Posterior vena cava (tissue), 2 donors: ENCODE data around the gene NRP2. TPM values are rescaled to one million over a fixed set of nuclear protein-coding genes. Genes with fewer than 3 reads are reported as not detected.
A peak's percentile ranks its signal among the peaks of the same experiment; 100 is the strongest.

Experiments
- DNase-seq: peaks from one replicate; pipeline ENCODE4 v3.0.0-alpha.2; 2020; ENCODE audit warnings: low spot score
- intact Hi-C, 2 donors: fragments of 100-400 bp; cut with DNase I; formaldehyde crosslinking; loops; one replicate each; pipeline versions ENCODE4 v1.14.1 to v1.14.2; 2022 to 2023
- total RNA-seq, 2 donors: library from RNA; stranded (reverse); fragmentation: NEBNext Ultra II Directional; extraction: Animal tissue kit (Norgen Biotek cat#: 25700); gene quantifications; one replicate each; pipeline ENCODE4 v1.2.1, GENCODE V29; 2021
- donor health status: DM: yes; HTN: yes; CAD: no.
- donor health status: DM: yes; HTN: yes; CAD: no.

The NRP2 gene
- total RNA-seq, 2 donors from 2014 or later = 80.8 to 93.5 TPM

DNA sequence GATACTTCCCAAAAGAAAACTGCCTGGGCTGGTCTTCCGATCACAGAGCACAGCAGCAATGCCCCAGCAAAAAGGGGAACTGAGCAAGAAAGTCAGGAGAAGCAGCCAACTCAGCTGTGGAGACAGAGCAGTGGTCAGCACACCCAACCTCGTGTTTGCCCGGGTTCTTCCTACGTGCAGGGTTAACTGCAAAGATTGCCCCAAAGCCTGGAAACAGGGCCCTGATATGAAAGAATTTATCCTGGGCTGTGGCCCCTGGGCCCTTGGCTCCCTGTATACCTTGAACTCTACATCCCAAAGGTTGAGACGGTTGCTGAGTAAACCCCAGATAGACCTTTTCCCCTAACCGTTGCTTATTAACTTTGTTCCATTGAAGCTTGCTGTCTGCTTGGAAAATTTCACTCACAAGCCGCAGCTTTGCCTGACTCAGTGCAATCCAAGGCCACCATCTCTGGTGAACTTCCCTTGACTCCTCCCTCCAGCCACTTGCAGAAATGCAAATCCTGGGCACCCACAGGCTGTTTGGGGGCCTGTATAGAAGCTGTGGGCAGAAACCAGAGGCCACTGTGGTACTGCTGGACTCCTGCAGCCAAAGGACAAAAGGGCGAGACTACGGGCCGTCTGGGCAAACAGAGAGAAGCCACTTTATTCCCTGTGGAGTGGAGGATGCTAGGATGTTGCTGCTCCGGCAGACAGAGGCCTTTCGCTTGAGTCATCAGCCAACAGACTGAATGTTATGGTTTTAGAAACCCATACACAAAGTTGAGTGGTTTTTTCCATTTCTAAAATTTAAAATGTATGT lies 18.2 kb downstream of the NRP2 start:
- DNase-seq = peak; percentile 84
- intact Hi-C loops = no loop called here

GRCh38 chr2:205701509-205701908 lies 19.2 kb downstream of the NRP2 start:
- intact Hi-C loops = no loop called here
- DNase-seq = no peak

- intact Hi-C loops = no loop called here
- no peak for DNase-seq
Measured at GRCh38 chr2:205702576-205702975, 20.3 kb downstream of the NRP2 start.

DNA sequence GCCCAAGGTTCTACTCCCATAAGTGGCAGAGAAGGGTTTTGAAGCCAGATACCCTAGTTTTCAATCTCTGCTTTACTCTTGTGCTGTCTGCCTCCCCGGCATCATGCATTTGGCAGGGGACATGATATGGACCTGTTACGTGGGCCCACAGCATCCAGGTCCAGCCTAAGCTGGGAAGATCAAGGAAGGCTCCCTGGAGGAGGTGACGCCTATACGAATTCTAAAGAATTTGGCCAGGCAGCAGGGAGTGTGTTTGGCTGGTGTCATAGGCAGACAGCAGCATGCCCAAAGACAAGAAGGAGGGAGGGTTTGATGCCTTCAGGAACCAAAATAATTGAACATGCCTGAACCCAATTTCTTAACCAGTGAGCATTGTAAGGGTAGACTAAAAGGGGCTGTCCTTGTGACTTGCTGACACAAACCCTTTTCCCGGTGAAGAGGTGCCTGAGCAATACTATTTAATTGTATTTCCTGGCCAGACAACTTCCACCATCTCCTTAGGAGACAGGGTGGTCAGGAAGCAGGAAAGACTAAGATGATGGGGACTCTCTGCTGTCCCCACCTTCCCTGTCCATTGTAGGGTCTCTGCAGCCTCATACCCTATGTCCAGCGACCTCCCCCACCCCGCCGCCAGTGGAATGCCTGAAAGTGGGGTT lies 21.3 kb downstream of the NRP2 start:
- no peak for DNase-seq
- intact Hi-C loops = no loop called here

DNA sequence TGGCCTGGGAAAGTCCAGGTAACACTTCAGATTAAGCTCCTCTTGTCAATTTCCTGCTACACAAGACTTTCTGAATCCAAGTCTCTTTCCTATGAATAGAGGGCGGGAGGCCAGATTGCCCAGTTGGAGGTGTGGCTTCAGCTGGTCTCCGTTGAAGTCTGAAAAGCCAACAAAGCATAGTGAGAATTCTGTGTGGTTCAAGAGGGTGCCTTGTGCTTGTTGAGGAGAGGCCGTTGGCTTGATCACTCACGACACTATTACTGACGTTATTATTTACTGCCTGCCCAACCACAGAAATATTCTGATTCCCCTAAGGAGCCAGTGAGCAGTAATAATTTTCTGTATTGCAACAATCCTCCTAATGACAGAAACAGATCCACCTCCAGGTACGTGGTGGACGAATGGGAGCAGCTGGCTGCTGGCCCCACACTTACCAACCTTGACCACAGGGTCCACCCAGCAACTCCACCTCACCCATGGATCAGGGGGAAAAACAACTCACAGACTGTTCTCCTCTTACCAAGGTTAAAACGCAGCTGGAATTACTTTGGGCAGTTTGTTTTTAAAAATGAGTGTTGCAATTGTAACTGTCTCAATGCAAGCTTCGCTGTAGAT lies 21.9 kb downstream of the NRP2 start:
- intact Hi-C loops = no loop called here
- no peak for DNase-seq

- intact Hi-C loops = loop anchor here in 1 of 2 donors (5.0 kb wide), 1 partner anchor 47 kb away; no protein-coding TSS in a partner anchor
- no peak for DNase-seq
Measured at GRCh38 chr2:205705511-205706349, 23.4 kb downstream of the NRP2 start.

DNA sequence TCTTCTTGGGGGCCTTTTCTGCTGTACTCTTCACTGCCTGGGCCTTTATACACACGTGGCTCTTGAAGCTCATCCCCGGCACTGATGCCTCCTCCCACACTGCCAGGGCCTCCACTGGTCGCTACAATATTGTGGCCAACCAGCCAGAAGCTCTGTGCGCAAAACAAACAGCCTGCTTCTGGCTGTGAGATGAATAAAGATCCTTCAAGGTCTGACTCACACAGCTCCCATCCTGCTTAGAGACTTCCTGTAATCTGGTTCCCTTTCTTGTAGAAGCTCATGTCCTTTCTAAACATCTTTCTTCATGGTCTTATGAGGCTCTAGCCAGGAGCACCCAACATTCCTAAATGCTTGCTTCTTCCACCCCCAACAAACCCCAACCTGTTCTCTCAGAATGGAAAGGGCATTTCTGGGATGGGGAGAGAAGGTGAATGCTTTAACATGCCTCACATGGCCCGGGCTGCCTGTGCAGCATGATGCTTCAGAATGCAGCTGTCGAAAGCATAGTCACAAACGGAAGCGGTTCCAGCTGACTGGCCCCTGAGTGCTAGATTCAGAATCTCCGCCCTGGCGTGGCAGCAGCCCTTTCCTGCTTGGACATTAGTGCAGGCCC lies 24.6 kb downstream of the NRP2 start:
- intact Hi-C loops = loop anchor here in 1 of 2 donors (5.0 kb wide), 1 partner anchor 45 kb away; no protein-coding TSS in a partner anchor
- DNase-seq = peak; percentile 92

DNA sequence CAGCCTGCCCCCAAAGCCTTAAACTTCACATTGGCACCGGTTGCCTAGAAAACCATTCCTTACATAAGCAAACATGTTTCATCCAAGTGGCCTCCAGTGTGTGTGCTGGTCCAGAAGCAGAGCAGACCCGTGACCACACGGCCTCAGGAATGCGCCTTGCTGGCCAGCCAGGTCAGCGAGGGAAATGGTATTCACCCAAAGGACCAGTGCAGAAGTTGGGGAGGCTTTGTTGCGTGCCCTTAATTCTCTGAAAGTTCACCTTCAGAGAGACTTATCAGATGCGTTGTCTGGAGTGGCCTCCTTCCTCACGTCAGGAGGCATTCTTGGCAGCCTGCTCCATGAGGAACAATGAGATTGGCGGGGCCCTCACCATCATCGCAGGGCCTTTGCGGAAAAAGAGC lies 25.9 kb downstream of the NRP2 start:
- no peak for DNase-seq
- intact Hi-C loops = loop anchor here in 1 of 2 donors (5.0 kb wide), 1 partner anchor 44 kb away; no protein-coding TSS in a partner anchor

- DNase-seq = no peak
- intact Hi-C loops = loop anchor here in 1 of 2 donors (5.0 kb wide), 1 partner anchor 43 kb away; no protein-coding TSS in a partner anchor
Measured at GRCh38 chr2:205709319-205709718, 27.0 kb downstream of the NRP2 start.

- DNase-seq = no peak
- intact Hi-C loops = no loop called here
Measured at GRCh38 chr2:205712508-205712907, 30.2 kb downstream of the NRP2 start.

DNA sequence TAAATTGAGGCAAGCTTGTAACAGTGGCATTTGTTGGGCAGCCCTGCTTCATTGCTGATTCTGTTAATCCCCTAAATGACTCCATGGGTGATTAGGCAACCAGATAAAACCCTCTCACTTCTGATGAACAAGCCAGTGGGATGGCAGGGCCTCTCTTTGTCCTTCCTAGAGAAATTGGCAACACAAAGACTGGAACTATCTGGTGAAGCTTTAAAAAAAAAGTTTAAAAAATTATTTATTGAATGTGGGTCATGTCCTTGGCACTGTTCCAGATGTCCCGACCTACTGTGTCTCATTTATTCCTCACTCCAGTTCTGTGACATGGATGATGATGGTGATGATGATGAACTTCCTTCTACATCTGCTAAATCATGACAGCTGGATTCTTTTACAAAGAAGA lies 30.8 kb downstream of the NRP2 start:
- no peak for DNase-seq
- intact Hi-C loops = no loop called here

DNA sequence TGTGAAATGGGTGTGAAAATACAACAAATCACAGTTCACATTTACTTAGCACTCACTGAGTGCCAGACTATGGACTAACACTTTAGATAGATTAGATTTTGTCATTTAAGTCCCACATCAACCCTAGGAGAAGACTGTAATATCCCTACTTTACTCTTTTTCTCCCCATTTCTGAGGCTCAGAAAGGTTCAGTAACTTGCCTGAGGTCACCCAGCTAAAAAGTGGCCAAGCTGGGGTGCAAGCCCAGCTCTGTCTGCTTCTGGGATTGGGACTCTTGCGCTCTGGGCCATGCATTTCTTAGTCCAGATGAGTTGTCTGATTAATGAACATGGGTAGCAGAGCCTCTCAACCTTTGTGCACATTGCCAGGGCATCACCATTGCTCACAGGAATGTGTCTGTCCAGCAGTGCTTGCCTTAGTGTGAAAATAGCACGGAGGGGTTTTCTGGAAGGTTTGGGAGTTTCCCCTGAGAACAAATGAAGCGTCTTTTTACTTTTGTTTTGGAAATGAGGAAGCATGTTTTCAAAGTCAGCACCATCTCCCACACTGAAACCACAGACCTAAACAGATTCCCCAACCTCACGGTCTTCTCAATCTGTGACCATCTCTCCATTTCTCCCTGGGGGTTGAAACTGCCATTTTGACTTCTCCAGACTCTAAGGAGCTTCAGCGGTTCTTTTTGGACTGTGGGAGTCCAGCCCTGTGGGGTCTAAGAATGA lies 31.9 kb downstream of the NRP2 start:
- DNase-seq = no peak
- intact Hi-C loops = no loop called here

DNA sequence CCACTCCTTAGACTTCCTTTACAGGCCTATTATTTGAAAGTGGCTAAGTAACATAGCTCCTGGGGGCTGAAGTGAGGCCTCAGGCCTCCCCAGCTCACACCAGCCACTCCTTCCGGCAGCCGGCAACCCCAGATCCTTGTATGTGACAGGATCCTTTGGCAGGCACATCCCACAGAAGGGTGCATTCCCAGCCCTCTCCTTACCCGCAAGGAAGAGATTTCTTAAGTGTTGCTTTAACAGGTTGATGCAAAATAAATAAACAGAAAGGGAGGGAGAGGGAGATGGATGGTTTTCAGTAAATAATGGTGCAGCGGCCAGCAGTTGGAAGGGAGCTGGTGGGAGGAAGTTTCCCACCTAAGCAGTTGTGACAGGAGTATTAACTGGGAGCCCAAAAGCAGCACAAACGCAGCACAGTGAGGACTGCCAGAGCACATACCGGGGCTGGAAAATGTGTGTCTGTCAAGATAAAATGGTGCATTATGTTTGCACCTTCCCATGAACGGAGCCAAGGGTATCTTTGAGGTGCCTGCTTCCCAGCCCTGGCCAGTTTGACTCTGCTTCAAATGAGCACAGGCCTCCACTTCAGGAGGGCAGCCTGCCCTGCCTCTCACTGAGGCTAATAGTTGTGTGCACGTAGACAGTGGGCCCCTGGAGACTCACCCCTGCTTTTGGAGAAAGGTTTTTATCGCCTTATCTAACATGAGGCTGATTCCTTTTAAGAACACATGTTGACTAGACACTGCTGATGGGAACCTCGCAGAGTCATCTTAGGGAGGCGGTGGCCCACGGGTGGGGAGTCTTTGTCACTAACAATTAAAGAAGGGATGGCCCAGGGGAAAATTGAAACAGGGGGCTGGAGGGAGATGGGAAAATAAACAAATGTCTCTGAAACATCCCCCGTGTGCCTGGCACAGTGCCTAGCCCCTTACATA lies 32.8 kb downstream of the NRP2 start:
- intact Hi-C loops = no loop called here
- no peak for DNase-seq

DNA sequence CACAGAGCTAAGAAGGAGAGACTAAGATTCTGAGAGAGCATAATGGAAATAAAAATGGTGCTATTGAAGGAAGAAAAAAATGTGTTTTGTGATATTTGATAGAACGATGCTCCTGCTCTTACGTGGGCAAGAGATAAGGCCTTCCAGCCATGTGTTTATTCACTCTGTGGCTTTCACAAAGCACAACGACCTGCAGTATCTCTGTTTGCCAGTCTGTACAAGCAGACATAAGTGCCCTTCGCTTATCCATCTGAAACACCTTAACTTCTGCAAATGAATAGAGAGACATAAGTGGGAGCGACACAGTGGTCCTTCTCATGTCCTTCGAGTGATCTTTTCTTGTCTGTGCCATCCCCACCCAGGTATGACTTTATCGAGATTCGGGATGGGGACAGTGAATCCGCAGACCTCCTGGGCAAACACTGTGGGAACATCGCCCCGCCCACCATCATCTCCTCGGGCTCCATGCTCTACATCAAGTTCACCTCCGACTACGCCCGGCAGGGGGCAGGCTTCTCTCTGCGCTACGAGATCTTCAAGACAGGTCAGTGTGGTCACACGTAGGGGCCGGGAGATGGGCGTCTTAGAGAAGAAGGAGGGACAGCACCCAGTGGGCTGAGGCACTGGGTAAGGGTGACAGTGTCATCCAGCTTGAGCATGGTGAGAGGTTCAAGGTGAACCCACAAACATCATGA lies 33.7 kb downstream of the NRP2 start:
- no peak for DNase-seq
- intact Hi-C loops = no loop called here

- DNase-seq = no peak
- intact Hi-C loops = no loop called here
Measured at GRCh38 chr2:205717175-205717846, 35.0 kb downstream of the NRP2 start.

DNA sequence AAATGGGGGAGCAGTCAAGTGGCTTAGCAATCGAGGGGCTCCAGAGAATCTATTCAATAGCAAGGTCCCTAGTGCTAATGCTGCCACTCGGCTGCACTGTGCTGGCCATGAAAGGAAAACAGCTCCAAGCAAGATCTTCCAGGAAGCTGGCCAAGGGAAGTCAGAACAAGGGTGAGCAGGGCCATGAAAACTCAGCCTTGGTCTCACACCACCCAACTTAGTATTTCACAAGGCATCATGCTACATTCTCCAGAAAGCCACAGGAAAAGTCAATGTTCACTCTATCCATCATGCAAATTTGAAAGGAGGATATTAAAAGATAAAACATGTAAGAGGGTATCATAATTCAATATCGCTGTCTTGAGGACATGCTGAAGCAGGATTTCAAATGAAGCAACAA lies 35.7 kb downstream of the NRP2 start:
- no peak for DNase-seq
- intact Hi-C loops = no loop called here
